Breast epithelium (tissue), 3 donors: ENCODE measurements around the gene DGKI.

Experiments
- POLR2A ChIP-seq: fragments of 450-650 bp; IDR thresholded peaks from one replicate; pipeline ENCODE4 v1.6.1; 2016; ENCODE audit warnings: antibody characterized with exemption, mild to moderate bottlenecking, moderate library complexity
- POLR2AphosphoS5 ChIP-seq, 3 donors: sonication (generic); formaldehyde crosslinking; IDR thresholded peaks; one replicate each; pipeline ENCODE4 v1.6.1; 2017; ENCODE audit warnings: antibody characterized with exemption in 3 of 3
- TF ChIP-seq, protein P1 (sequence below), 3 donors: fragments of 450-650 bp; IDR thresholded peaks; one replicate each; pipeline ENCODE4 v1.5.1; 2016 to 2017; ENCODE audit warnings: antibody characterized with exemption in 3 of 3, mild to moderate bottlenecking in 3 of 3, moderate library complexity in 3 of 3

GRCh38 chr7:137388916-137389315 lies 457.9 kb downstream of the DGKI start:
- TF ChIP-seq, protein P1, sequence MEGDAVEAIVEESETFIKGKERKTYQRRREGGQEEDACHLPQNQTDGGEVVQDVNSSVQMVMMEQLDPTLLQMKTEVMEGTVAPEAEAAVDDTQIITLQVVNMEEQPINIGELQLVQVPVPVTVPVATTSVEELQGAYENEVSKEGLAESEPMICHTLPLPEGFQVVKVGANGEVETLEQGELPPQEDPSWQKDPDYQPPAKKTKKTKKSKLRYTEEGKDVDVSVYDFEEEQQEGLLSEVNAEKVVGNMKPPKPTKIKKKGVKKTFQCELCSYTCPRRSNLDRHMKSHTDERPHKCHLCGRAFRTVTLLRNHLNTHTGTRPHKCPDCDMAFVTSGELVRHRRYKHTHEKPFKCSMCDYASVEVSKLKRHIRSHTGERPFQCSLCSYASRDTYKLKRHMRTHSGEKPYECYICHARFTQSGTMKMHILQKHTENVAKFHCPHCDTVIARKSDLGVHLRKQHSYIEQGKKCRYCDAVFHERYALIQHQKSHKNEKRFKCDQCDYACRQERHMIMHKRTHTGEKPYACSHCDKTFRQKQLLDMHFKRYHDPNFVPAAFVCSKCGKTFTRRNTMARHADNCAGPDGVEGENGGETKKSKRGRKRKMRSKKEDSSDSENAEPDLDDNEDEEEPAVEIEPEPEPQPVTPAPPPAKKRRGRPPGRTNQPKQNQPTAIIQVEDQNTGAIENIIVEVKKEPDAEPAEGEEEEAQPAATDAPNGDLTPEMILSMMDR (IDR thresholded peaks at IDR 0.05) = no peak
- TF ChIP-seq POLR2A = no peak
- no peak for TF ChIP-seq POLR2AphosphoS5 (IDR thresholded peaks at IDR 0.05)
